AG09319 (cell line): ENCODE results near the gene CDK17.
"Not testable (repeated sequence)": the region's sequence is repeated elsewhere in the genome, so short reads cannot be mapped to it uniquely, and the experiment has no call there.

Source experiments
- DNase-seq: peaks from one replicate; pipeline ENCODE4 v3.0.0-alpha.2; 2010; ENCODE audit warnings: low read depth; ENCODE audit errors: extremely low read depth
- CTCF ChIP-seq: IDR thresholded peaks from 2 replicates; pipeline ENCODE4 v1.5.1; 2011; ENCODE audit warnings: low read depth, mild to moderate bottlenecking, inconsistent platforms, low read length, moderate library complexity

The CDK17 gene

DNA sequence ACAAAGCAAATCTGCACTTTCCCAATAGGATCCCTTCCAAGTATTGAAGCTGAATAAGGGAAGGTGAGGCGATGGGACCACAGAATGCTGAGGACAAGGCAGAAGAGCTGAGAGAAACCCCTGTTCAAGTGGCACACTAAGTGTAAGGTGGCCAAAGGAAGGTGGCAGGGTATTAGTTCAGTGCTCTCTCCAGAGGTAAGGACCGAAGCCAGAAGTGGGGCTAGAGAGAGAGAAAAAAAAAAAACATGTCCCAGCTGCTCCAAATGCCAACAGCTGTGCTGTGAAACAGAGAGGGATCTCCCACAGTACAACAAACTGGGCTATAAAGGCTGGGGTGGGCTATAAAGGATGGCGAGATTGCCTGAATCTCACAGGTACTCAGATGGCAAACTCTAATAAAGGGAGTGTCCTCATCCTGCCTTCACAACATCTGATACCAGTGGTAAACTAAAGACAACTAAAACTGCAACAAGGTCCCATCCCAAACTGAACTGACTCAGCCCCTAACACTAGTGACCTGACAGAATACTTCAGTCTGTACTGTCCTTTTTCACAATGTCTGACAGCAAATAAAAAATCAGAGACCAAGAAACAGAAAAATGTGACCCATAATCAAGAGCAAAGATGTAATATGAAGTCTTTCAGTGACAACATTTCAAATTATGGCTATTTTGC lies 47.9 kb downstream of the CDK17 start:
- DNase-seq, result no peak
- TF ChIP-seq CTCF, result no peak

- no peak for DNase-seq
- TF ChIP-seq CTCF, result no peak
These were observed 49.3 kb downstream of the CDK17 start for GRCh38 chr12:96350982-96351381.

GRCh38 chr12:96347130-96347699 lies 53.0 kb downstream of the CDK17 start:
- DNase-seq, result no peak
- no peak for TF ChIP-seq CTCF

- DNase-seq, result not testable (repeated sequence)
These were observed 53.5 kb downstream of the CDK17 start for GRCh38 chr12:96346716-96347115.

DNA sequence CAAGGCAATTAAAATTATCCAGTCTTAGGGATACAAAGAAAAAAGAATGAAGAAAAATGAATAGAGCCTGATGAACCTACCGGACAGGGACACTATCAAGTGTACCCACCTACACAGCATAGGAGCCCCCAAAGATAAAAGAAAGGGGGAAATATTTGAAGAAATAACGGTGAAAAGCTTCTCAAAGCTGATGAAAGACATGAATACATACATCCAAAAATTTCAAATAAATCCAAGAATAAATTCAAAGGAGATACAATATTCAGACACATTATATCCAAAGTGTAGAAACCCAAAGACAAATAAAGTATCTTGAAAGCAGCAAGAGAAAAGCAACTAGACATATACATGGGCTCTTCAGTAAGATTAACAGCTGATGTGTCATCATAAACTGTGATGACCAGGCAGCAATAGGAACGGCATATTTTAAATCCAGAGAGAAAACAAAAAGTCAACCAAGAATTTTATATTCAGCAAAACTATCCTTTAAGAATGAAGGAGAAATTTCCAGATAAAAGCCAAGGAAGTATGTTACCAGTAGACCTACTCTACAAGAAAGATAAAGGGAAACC lies 56.0 kb downstream of the CDK17 start:
- DNase-seq, result no peak
- no peak for TF ChIP-seq CTCF

- no peak for DNase-seq
- TF ChIP-seq CTCF, result no peak
These were observed 56.8 kb downstream of the CDK17 start for GRCh38 chr12:96343347-96343954.

DNA sequence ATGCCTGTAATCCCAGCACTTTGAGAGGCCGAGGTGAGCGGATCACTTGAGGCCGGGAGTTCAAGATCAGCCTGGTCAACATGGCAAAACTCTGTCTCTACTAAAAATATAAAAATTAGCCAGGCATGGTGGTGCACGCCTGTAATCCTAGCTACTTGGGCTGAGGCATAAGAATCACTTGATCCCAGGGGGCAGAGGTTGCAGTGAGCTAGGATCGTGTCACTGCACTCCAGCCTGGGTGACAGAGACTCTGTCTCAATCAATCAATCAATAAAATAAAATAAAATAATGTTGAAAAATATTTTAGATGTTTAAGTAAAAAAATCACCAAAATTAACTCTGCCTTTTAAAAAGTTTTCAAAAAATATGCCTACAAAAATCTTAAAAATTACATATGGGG lies 60.6 kb downstream of the CDK17 start:
- not testable (repeated sequence) for DNase-seq

DNA sequence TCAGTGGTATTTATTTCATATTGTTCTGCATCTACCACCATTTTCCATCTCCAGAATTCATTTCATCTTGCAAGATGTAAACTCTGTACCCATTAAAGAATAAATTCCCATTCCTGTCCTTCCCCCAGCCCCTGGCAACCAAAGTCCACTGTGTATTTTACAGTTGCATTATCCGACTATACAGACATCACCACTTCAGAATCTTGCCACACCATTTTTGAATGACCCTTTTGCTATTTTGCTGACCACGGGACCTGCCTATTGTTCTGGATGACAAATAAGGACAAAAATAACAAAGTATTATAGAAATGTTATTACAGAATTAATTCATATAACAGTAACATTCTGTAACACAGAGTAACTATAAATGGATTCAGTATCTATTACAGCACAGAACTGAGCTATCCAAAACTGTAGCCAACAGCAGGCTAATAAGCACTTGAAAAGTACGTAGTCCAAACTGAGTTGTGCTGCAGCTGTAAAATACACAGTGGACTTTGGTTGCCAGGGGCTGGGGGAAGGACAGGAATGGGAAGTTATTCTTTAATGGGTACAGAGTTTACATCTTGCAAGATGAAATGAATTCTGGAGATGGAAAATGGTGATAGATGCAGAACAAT lies 61.3 kb downstream of the CDK17 start:
- DNase-seq, result no peak
- no peak for TF ChIP-seq CTCF
